ENCODE data around the gene COL9A3. TPM values are rescaled to one million over a fixed set of nuclear protein-coding genes. Genes with fewer than 3 reads are reported as not detected.
A peak's percentile ranks its signal among the peaks of the same experiment; 100 is the strongest.

COL9A3 gene
- total and polyA plus RNA-seq, 2 of the 8 experiments (the other 6 are each of a cell fraction or from before 2014, with no cell fraction given): 21.7 to 80.1 TPM

GRCh38 chr20:62791301-62792181 lies 25.3 kb upstream of the COL9A3 start:
- CTCF ChIA-PET (ENCODE audit: partially characterized antibody): interaction anchor here (0.6 to 6.4 kb wide), 68 partner anchors 8 to 379 kb away, joined by 3 to 65 read pairs (median 6); partner anchors contain the start of genes NTSR1 and OGFR
- no peaks in the 10 kb centered on the region for H3K79me2 ChIP-seq (ENCODE audit: control insufficient read depth in 1 of 2, insufficient read depth in 2 of 2, low read length in 2 of 2)
- H4K5ac ChIP-seq (ENCODE audit: insufficient read length, low read depth, low read length): no peak overlapping the region
- H3K4me3 ChIP-seq (ENCODE audit: extremely low read depth in 1 of 4, insufficient read depth in 2 of 4, low read depth in 3 of 4, low read length in 4 of 4): peak overlapping the region in 1 of 4 experiments; percentile 53; a peak in 4 of 8 replicates
- peak overlapping the region; percentile 19; the same call in 1 of the 2 replicates for H2BK15ac ChIP-seq (ENCODE audit: low read length)
- POLR2A ChIA-PET (ENCODE audit: partially characterized antibody): interaction anchor here (0.7 to 2.1 kb wide), 7 partner anchors 9 to 148 kb away, joined by 3 to 5 read pairs (median 3); no protein-coding TSS in a partner anchor
- no peak overlapping the region for H3K9ac ChIP-seq (replicated peaks in 1 of 4; ENCODE audit: extremely low read depth in 1 of 4, low read depth in 3 of 4, low read length in 3 of 4)
- peak overlapping the region; percentile 33; the same call in 1 of the 2 replicates for H2AK5ac ChIP-seq (ENCODE audit: low read depth, low read length)
- H3K23ac ChIP-seq (ENCODE audit: insufficient read length): no peak overlapping the region
- H3K56ac ChIP-seq (replicated peaks; ENCODE audit: insufficient read length, low read depth, low read length): no peak overlapping the region
- H3K9me3 ChIP-seq (ENCODE audit: insufficient read depth in 2 of 2, low read depth in 1 of 2, low read length in 1 of 2): no peaks in the 10 kb centered on the region
- no peak overlapping the region; the same call in 1 of the 2 replicates for H2BK5ac ChIP-seq (ENCODE audit: low read depth, low read length)
- no peak overlapping the region for H3K4ac ChIP-seq (replicated peaks; ENCODE audit: insufficient read length, low read depth, low read length)
- no peak overlapping the region; the same call in 1 of the 2 replicates for H3K18ac ChIP-seq (ENCODE audit: extremely low read depth, low read length)
- H2BK12ac ChIP-seq (ENCODE audit: low read depth, low read length): 0 out of 2 replicates have a peak overlapping the region, but pooled peaks have one; percentile 28
- no peak overlapping the region for H3K14ac ChIP-seq (ENCODE audit: insufficient read length)
- H2BK120ac ChIP-seq (replicated peaks; ENCODE audit: low read depth, low read length): no peak overlapping the region
- no peak overlapping the region for H4K8ac ChIP-seq (ENCODE audit: extremely low read depth, insufficient read depth, low read length)
- peaks cover 5% of the 10 kb centered on the region; the same call in 1 of the 2 replicates for H3K23me2 ChIP-seq (ENCODE audit: low read depth, low read length)
- 33% methylated on average over 23 of the region's 23 CpGs; no CpG with 5 or more reads in 1 of the 2 experiments for WGBS, 2 experiments (ENCODE audit: extremely low coverage in 1 of 2, insufficient coverage in 1 of 2, insufficient read length in 1 of 2, insufficient replicate concordance in 2 of 2, low coverage in 1 of 2, low lambda C conversion rate in 2 of 2, missing lambda C conversion rate in 1 of 2)
- DNase-seq (ENCODE audit: low read depth in 1 of 2, low spot score in 2 of 2) (peak; percentile 71 to 90), FAIRE-seq (peak; percentile 75)
- peak overlapping the region in 1 of 2 experiments; percentile 61; a peak in 3 of 4 replicates for H3K4me2 ChIP-seq (ENCODE audit: insufficient read depth in 1 of 2, low read depth in 2 of 2, low read length in 2 of 2)
- peaks cover 0 to 8% (median 5%) of the 10 kb centered on the region in 4 experiments; a peak in 4 of 7 replicates for H3K4me1 ChIP-seq (replicated peaks in 1 of 4; ENCODE audit: control insufficient read depth in 3 of 4, insufficient read depth in 4 of 4, low read length in 3 of 4)
- no peaks in the 10 kb centered on the region for H3K79me1 ChIP-seq (ENCODE audit: low read depth, low read length)
- no peak overlapping the region; the same call in 1 of the 2 replicates for H2BK20ac ChIP-seq (ENCODE audit: low read length)
- no peaks in the 10 kb centered on the region for H3K36me3 ChIP-seq (ENCODE audit: control insufficient read depth in 2 of 4, insufficient read depth in 4 of 4, low read length in 3 of 4)
- H4K91ac ChIP-seq (replicated peaks; ENCODE audit: insufficient read length, low read length): no peak overlapping the region
- H2AFZ ChIP-seq (ENCODE audit: low read length): 0 out of 2 replicates have a peak overlapping the region, but pooled peaks have one; percentile 67
- no peaks in the 10 kb centered on the region for H4K20me1 ChIP-seq (replicated peaks in 1 of 2; ENCODE audit: control insufficient read depth in 1 of 2, insufficient read depth in 2 of 2, low read length in 2 of 2)
- H3K27ac ChIP-seq (ENCODE audit: low read depth, low read length): no peak overlapping the region
- peaks cover 0 to 18% (median 11%) of the 10 kb centered on the region in 4 experiments; a peak in 5 of 7 replicates for H3K27me3 ChIP-seq (replicated peaks in 1 of 4; ENCODE audit: control insufficient read depth in 3 of 4, extremely low read depth in 1 of 4, insufficient read depth in 3 of 4, low read length in 3 of 4)
- peak; percentile 53 for TF ChIP-seq YY1 (IDR thresholded peaks at IDR 0.05; ENCODE audit: low read depth, low read length)
- TF ChIP-seq GABPA (IDR thresholded peaks at IDR 0.05; ENCODE audit: borderline replicate concordance, insufficient read depth, low read length): peak; percentile 76; the same call in 1 of the 2 replicates
- TF ChIP-seq E2F6 (IDR thresholded peaks at IDR 0.05): peak; percentile 85
- peak; percentile 66 for TF ChIP-seq BACH1 (IDR thresholded peaks at IDR 0.05; ENCODE audit: low read length)
- 0 out of 2 replicates have a peak, but pooled peaks have one; percentile 50 for TF ChIP-seq JUND (IDR thresholded peaks at IDR 0.05; ENCODE audit: low read length)
- TF ChIP-seq HDAC2 (IDR thresholded peaks at IDR 0.05; ENCODE audit: borderline replicate concordance in 1 of 2, low read depth in 2 of 2, low read length in 2 of 2): peak in 1 of 2 experiments; percentile 75; a peak in 1 of 4 replicates
- peak; percentile 77 for TF ChIP-seq MAX (IDR thresholded peaks at IDR 0.05)
- peak; percentile 52 for TF ChIP-seq KDM4A (IDR thresholded peaks at IDR 0.05; ENCODE audit: low read depth, low read length, severe bottlenecking)
- TF ChIP-seq SP1 (IDR thresholded peaks at IDR 0.05; ENCODE audit: low read depth, low read length): 0 out of 2 replicates have a peak, but pooled peaks have one; percentile 46

Measured in H1 (cell line).